ENCODE measurements around the gene PPY.
"Not testable (repeated sequence)": the region's sequence is repeated elsewhere in the genome, so short reads cannot be mapped to it uniquely, and the experiment has no call there.

PPY gene

DNA sequence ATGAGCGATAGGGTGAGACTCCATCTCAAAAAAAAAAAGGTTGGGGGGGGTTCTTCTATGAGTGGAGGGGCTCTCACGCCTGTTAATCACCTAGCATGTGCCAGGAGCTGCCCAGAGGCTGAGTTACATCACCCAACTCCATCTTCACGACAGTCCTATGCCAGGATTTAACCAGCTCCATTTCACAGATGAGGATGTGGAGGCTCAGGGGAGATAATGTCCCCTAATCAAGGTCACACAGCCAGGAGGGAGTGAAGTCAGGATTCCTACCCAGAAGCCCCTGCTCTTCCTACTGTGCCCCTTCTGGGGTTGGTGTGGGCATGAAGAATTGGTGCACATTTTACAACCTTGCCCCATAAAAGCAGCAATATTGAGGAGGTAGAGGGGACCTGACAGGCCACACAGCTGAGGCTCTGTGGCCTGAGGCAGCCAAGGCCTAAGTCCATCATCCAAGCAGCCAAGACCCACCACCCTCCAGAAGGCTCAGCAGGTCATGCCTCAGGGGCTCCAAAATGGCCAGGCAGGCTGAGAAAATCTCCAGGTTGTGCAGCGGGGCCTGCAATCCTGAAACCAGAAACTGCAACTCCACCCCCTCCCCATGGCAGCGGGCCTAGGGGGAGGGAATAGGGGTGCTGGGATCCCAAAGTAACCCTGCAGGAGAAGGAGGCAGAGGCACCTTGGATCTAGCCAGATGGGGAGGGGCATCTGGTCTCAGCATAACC, 6.9 kb downstream of the PPY start:
- no peak for FAIRE-seq
- DNase-seq (ENCODE audit: insufficient read length, low spot score) = no peak

DNA sequence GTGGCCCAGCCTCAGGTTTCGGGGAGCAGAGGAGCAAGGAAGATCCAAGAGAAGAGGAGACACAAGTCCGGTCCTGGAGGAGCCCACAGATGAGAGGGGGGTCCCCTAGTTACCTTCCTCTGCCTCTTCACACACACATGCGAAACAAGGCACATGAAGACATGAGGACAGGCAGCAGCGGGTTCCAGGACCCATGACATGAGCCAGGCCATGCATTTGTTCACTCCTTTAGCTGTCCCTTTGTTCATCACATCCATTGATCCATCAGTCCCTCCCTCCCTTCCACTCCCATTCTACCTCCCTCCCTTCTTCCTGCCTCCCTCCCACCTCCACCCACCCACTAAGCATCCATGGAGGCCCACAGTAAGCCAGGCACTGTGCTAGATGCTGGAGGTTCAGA, 9.4 kb downstream of the PPY start:
- FAIRE-seq (no peak), DNase-seq (ENCODE audit: insufficient read length, low spot score) (no peak)

DNA sequence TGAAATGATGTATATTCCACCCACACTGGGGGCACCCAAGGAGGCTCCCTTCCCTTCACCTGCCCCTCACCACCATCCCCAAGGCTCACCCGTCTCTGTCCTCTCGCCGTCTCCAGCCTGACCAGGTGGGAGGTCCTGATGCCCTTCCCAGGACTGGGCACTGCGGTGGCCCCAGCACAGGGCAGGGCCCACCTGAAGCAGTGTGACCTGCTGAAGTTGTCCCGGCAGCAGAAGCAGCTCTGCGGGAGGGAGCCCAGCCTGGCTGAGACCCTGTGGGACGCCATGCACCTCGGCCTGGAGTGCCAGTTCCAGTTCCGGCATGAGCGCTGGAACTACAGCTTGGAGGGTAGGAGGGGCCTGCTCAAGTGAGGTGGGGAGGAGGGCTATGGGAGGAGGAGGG, 9.9 kb downstream of the PPY start:
- FAIRE-seq = no peak

DNA sequence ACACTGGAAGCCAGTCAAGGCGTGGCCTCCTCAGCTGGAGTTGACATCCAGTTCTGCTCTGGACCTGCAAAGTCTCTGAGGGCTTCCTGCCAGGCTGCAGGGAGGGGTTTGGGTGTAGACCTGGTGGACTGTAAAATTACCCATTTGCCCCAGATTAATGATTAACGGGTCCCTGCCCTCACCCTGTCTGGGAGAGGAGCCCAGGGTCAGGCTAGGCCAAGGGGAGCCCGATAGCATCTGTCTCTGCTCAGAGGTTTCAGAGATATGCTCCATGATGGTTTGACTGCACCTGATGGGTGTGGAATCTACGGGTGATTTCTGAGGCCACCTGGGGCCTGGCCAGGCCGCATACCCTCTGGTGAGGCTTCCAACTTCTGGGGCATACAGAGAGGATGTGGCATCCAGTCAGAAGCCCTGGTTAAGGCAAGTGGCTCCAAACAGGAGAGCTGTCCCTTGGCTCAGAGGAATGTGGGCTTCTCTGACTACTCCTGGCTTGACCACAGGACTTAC, 11.2 kb downstream of the PPY start:
- peak; percentile 54 for FAIRE-seq

More for the DNA sequence above, 9.9 kb downstream of the PPY start:
- DNase-seq (ENCODE audit: insufficient read length, low spot score) = no peak

DNA sequence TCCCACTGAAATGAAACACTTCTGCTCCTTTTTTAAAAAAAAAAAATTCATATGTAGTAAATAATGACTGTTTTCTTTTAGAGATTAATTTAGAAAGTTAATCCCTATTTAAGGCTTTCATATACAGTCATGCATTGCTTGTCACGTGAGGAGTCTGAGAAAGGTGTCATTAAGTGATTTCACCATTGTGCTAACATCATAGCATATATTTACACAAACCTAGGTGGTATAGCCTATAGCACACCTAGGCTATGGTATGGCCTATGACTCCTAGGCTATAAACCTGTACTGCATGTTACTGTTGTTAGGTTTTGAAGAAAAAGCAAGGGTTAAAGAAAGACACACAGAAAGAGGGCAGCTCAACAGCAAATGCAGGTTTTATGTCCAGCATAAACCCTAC, 13.7 kb downstream of the PPY start:
- no peak for FAIRE-seq
- DNase-seq (ENCODE audit: insufficient read length, low spot score) = no peak

More for the DNA sequence above, 11.2 kb downstream of the PPY start:
- DNase-seq (ENCODE audit: insufficient read length, low spot score) = no peak

DNA sequence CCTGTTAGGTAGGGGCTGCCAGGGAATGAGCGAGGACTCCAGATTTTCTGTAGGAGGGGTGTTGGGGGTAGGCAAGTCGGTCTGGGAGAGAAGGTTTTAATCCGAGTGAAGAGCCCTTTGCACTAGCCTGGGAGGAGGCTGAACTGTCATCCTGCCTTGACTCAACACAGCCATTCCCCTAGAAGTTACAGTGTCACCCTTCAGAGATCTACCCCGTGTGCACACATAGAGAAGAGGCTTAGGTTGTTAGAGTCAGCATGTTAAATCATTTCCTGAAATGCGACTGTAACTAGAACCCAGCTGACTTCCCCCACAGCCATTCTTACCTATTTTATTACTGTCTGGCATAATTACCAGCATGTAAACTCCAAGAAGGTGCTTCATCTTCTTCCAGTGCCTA, 14.3 kb downstream of the PPY start:
- not testable (repeated sequence) for FAIRE-seq; DNase-seq (ENCODE audit: insufficient read length, low spot score)

DNA sequence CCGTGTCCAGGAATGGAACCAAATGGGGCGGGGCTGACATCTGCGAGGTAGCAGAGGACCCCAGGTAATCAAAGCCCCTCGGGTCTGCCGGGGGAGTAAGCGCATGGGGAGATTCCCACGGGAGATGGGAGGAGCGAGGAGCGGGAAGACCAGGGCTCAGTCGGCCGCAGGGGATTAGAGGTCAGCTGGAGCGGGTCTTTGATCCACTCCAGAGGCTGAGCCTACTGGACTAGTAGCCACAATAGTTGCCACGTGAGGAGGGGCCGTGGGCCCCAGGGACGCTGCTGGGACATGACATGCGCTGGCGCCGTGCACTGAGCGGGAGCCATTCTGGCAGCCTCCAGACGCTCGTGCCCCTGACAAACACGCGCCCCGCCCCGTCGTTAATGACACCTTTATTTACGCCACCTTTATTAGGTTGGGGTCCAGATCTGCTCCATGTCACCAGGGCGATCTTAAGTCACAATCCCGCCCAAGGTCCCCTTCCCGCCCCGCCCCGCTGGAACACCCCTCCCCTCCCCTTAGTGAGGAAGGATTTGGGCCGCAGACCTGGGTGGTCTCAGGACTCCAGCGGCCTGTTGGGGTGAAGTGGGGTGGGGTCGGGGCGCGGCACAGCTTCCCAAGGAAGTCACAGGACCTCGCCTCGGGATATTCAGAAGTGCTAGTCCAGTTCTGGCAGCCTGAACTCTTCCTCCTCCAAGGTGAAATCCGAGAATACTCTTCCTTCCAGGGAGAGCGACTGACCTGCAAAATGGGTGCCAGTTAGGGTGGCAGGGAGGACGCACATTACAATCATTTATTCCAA, 15.0 kb downstream of the PPY start:
- no peak for FAIRE-seq
- DNase-seq (ENCODE audit: insufficient read length, low spot score) = no peak

DNA sequence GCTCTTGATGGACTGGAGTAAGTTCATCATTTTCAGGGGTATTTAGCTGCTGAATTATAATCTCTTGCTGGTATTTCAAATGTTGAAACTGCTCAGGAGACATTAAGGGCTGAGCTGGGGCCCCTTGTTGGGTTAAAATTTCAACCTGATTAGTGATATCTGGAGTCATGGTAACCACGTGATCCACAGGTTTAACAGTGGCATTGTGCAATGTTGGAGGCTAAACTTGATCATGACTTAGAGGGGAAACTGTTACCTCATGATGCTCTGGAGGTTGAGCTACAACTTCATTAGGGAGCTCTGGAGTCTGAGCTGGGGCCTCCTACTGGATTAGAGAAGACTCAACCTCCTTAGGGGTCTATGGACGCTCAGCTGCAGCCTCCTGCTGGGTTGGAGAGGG, 17.7 kb downstream of the PPY start:
- peak; percentile 67 for FAIRE-seq
- no peak for DNase-seq (ENCODE audit: insufficient read length, low spot score)

DNA sequence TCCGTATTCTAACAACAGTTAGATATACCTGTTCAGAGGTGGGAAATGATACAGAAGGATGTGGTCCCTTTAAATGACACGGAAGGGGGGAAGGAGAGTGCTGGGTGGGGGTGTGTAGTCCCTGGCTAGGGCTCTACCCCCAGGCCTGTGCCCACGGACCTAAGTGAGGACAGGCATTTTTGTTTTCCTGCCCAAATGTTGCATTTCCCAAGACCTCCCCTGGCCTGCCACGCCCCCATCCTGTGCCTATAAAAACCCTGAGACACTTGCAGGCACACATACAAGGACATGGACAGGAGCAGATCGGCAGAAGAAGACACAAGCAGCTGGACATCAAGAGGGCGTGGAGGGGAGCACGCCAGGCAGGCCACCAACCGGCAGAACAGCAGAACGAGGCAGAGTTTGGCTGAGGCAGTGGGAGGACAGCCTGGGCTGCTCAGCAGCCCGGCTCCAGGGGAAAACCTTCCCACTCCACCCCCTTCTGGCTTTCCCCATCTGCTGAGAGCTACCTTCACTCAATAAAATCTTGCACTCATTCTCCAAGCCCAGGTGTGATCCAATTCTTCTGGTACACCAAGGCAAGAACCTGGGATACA, 21.7 kb downstream of the PPY start:
- FAIRE-seq = no peak

DNA sequence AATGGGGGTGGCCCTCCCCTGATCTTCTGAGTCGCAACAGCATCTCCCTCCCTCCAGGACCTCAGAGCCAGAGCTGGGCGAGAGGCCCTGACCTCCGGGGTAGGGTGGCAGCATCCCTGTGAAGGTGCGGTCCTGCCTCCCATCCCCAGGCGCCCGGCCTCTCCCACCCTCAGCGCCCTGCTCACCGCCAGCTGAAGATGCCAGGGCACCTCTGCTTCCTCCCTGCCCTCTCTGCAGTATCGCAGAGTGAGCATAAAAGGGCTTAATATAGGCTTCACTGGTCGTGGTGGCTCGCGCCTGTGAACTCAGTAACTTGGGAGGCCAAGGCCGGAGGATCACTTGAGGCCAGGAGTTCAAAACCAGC, 24.3 kb downstream of the PPY start:
- FAIRE-seq = no peak

More for the DNA sequence above, 21.7 kb downstream of the PPY start:
- no peak for DNase-seq (ENCODE audit: insufficient read length, low spot score)

DNA sequence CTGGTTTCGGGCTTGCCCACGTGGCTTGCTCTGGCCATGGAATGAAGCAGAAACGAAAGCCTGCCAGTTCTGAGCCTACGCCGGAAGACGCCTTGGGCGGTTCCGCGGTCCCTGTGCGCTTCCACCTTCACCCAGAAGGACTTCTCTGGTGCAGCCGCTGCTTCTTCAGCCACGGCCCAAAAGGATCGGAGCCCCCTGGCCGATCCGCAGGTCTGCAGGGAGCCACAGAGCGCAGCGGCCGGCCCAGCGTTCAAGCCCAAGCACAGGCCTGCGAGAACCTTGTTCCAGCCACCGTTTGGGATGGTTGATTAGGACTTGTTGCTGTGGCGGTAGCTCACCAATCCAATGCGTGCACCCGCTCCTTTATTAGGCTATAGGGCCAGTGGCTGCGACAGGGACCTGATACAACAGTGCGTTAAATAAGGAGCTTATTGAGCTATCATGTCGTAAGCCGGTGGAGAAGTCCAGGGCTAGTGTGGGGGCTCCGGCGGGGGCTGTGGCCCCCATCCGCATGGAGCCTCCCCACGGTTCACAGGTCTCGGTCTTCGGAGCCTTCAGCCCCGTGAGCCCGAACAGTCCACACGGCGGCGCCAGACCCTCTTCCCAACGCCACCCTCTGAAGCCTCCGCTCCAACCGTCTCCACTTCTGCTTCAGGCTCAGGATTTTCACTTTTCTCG, 24.8 kb downstream of the PPY start:
- FAIRE-seq (peak; percentile 95), DNase-seq (ENCODE audit: insufficient read length, low spot score) (peak; percentile 67)

More for the DNA sequence above, 24.3 kb downstream of the PPY start:
- DNase-seq (ENCODE audit: insufficient read length, low spot score) = no peak

DNA sequence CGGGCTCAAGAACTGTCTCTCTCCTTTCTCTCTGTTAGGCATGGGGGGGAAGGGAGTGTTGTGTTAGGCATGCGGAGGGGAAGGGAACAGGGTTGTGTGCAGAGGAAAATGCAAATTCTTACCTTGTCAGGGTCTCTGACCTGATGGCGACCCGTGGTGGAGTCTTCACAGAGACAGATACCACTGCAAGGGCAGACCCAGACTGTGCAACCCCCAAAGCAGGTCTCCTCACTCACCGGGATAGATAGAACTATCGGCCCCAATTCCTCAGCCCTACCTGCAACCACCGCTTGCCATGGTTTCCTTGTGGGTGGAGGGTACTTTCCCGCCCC, 25.3 kb downstream of the PPY start:
- FAIRE-seq = no peak
- DNase-seq (ENCODE audit: insufficient read length, low spot score) = no peak

DNA sequence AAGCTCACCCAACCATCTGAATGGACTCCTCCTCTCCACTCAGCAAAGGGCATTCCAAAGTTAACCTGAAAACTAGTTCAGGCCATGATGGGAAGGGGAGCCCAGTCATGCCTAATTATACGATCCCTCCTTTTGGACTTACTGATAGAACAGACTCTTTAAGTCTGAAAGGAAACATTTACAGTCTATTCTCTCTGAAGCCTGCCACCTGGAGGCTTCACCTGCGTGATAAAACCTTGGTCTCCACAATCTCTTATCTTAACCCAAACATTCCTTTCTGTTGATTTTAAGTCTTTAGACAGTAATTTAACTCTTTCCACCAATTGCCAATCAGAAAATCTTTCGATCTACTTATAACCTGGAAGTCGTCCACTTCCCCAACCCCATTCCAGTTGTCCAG, 25.9 kb downstream of the PPY start:
- DNase-seq (ENCODE audit: insufficient read length, low spot score) (no peak), FAIRE-seq (no peak)

DNA sequence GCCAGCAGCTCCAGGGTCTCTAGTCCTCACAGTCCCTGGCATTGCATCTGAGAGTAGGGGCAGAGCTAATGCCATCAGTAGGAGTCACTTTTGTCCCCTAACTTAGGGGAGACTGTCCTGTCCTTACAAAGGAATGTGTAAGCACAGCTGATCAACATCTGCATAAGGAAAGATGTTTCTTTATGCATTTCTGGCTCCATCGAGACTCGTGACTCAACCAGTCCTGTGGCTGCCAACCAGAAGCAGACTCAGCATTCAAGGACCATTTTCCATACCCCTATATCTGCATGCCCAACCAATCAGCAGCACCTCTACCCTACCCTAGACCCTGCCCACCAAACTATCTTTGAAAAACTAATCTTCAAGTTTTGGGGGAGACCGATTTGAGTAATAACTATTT, 26.7 kb downstream of the PPY start:
- FAIRE-seq (peak; percentile 47), DNase-seq (ENCODE audit: insufficient read length, low spot score) (no peak)

DNA sequence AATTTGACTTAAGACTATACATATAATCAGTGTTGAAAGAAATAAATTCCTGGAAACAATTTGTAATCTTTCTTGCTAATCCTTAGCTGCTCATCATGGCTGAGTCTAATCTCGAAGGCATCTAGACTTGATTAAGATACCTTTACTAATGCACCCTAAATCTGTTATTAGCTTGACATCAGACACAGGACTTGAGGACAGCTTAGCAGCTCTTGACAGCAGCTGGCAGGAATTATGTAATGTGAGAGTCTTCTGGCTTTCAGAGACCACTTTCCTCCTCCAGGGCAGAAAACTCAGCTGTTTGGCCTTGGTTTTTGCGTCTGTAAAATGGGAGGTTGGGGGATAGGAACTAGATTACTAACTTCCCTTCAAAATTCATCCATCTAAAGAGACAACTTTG, 27.8 kb downstream of the PPY start:
- no peak for FAIRE-seq
- no peak for DNase-seq (ENCODE audit: insufficient read length, low spot score)

DNA sequence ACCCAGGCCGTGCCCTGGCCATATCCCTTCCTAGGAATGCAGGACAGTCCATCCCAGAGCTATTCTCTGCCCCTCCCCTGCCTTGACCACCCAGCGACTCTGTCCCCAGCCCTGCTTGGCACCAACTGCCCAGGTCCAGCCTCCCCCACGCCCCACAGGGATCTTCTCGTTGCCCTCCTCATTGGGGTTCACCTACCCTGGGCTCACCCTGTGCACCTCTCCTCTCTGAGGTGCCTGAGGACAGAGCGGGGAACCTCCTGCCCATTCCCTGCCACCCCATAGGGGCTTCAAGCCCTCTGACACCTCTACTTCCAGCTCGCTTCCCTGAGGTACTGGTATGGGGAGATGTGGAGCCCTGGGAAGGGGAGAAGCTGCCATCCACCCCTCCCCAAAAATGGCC, 28.7 kb downstream of the PPY start:
- no peak for DNase-seq (ENCODE audit: insufficient read length, low spot score)
- FAIRE-seq = no peak

DNA sequence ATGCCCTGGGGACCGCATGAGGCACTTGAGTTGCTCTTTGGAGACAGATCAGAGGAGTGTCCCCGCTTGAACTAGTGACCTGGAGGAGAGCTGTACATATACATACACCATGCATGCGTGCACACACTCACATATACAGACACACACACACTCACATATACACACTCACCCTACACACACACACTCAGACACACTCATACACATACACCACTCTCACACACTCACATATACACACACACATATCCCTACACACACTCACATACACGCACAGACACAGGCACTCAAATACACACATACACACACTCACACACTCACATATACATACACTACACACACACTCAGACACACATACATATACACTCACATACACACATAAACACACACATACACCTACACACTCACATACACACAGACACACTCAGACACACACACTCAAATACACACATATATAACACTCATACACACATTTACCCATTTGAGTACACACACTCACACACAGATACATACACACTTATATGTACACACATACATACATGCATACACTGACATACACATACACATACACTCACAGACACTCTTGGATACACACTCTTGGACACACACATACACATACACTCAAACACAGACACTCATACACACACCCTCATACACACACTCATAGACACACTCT, 29.5 kb downstream of the PPY start:
- DNase-seq (ENCODE audit: insufficient read length, low spot score) = no peak
- no peak for FAIRE-seq

DNA sequence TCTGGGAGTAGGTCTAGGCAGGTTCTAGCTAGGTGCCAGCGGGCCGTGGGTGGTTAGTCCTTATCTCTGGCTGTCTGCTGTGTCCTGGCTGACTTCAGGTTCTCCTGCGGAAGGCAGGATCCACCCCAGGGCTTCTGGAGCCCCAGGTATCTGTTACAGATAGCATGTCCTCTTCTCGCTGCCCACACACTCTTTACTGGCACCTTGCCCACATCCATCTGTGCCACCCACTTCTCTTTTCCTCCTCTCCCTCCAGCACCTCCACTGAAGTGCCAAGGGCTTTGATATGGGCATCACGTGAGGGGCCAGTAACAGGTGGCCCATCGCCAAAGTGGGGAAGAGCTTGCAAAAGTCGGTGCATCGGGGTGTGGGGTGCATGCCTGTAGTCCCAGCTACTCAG, 30.4 kb downstream of the PPY start:
- no peak for FAIRE-seq
- DNase-seq (ENCODE audit: insufficient read length, low spot score) = no peak

DNA sequence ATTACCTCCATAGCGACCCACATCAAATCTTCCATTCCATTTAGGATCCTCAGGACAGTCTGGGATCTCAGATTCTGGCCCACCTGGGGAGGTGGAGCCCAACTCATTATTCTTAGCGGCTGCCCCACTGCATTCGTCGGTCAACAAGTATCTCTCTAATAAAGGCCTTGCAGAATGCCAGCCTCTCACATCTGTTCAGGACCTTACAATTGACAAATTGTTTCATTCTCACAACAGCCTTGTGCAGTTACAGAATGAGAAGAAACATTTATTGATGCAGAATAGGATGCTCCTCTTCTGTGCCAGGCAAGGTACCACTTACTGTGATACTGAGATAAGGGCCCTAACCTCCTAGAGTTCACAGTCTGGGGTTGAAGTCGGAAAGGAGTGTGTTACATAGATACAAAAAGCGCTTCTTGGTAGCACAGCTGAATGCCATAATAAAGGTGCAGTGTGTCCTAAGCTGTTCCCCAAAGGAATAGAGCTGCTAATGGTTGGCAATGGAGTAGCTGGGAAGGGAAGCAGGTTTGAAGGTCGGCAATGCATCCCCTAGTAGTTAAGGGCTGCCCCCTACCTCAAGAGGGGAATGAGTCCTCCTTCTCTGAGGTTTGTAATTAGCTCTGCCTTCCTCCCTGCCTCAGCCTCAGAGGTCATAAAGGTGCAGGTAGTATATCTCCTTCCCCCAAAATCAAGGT, 32.6 kb downstream of the PPY start:
- FAIRE-seq (peak; percentile 11), DNase-seq (ENCODE audit: insufficient read length, low spot score) (no peak)
